SW 1271 (cell line): ENCODE results near the gene ASPG.

Source experiments
- DNase-seq, 2 experiments: peaks; one replicate each; lab custom pipeline; 2025; lab: John Stamatoyannopoulos, UW

ASPG gene

DNA sequence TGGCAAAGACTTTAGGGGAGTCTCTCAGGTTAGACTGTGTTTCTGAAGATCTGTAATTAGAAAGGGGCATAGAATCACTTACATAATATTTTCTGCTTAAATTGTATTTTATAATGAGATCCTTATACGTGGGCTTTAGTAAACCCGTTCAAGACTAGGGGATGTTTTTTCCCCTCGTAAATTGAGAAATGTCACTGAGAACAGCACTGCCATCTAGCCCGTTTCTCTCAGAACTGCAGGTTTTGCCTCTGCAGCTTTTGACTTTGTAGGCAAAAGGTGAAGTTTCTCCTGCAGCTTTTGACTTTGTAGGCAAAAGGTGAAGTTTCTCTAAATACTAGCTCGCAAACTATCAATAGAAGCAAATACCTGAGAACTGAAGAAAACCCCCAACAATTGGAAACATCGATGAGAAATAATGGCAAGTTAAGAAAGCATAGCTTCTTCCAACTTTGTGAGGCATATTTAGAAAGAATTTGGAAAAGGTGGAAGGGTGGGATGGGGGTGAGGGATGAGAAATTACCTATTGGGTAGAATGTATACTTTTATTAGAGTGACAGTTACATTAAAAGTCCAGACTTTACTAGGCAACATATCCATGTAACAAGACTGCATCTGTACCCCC lies 9.9 kb upstream of the ASPG start:
- DNase-seq = no peak

DNA sequence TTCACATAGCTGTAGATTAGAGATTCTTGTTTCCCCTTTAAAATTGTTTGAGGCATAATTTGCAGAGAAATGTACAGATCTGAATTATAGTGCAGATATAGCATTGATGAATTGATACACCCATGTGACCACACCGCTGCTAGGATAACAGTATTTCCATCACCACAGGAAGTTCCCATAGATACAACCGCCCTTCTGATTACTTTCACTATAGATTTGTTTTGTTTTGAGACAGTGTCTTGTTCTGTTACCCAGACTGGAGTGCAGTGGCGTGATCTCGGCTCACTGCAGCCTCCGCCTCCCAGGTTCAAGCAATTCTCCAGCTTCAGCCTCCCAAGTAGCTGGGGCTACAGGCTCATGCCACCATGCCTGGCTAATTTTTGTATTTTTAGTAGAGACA lies 8.8 kb upstream of the ASPG start:
- DNase-seq = no peak

GRCh38 chr14:104078031-104078455 lies 7.5 kb upstream of the ASPG start:
- peak; percentile 73 to 91 for DNase-seq

DNA sequence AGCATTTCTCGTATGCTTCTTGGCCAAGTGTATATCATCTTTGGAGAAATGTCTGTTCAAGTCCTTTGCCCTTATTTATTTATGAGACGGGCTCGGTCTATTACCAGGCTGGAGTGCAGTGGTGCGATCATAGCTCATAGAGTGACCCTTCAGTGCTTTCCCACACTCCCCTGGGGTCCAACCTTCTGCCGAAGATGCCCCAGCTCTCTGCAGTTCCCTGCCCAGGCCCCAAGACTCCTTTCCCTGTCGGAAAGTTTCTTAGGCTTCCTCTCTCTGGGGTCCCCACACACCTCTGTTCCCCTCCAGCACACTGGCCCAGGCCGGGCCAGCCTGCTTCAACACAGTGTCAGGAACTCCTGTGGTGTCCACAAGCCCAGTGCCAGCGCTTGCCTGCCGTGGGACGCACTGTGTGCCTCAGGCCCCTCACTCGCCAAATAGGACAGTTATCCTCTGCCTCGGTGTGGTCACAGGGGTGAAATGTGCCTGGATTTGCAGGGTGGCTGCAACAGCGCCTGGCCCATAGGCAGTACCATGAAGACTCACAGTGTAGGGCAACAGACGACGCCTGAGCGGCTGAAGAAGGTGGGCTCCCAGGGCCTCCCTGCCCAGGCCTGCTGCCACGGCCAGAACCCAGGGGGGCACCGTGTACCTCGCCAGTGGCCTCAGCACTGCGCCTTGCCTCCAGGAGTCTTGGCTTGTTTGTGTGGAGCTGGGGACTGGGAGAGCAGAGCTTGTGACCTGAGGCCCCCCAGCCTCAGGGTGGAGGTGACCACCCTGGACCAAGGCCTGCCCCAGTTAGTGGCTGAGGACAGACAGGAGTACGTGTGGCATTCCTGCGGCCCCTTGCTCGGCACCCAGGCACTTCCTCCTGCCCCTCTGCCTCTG lies 4.9 kb upstream of the ASPG start:
- no peak for DNase-seq

- DNase-seq = no peak
These were observed 4.2 kb upstream of the ASPG start for GRCh38 chr14:104081261-104081835.

- no peak for DNase-seq
These were observed 3.5 kb upstream of the ASPG start for GRCh38 chr14:104081951-104082464.

DNA sequence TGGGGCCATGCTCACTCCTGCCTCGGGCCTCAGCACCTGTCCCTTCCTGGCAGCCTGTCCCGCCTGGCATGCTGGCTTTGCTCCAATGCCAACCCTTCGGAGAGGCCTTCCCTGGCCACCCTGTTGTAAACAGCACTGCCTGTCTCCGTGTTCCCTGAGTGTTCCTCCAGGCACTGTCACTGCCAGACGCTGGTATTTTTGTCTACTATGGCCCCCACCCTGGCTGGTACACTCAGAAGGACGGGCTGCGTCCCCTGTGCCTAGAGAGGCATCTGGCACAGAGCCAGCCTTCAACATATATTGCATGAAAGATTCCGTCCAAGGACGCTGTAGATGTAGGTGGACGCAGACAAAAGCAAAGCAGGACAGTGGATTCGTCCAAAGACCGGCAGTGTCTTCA lies 2.7 kb upstream of the ASPG start:
- no peak for DNase-seq

- no peak for DNase-seq
These were observed 1.1 kb upstream of the ASPG start for GRCh38 chr14:104084251-104085002.

GRCh38 chr14:104085889-104086201 lies 345 bp downstream of the ASPG start:
- no peak for DNase-seq

DNA sequence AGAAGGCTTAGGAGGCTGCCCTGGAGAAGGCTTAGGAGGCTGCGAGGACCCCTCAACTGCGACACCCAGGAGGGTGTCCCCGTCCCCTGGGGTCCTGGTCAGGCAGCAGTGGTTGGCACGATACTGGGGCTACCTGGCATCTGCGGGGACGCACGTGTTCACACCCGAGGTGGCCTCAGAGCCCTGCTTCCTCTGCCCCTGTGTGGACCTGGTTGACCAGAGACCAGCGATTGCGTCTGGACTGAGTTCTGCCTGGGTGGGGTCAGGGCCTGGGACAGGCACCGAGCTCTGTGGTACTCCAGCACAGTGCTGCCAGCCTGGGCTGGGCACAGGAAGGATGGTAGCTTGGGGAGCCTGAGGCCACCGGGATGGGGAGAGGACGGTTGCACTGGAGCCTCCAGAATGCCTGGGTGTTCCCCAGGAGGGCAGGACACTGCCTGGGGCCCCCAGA lies 735 bp downstream of the ASPG start:
- DNase-seq = no peak

DNA sequence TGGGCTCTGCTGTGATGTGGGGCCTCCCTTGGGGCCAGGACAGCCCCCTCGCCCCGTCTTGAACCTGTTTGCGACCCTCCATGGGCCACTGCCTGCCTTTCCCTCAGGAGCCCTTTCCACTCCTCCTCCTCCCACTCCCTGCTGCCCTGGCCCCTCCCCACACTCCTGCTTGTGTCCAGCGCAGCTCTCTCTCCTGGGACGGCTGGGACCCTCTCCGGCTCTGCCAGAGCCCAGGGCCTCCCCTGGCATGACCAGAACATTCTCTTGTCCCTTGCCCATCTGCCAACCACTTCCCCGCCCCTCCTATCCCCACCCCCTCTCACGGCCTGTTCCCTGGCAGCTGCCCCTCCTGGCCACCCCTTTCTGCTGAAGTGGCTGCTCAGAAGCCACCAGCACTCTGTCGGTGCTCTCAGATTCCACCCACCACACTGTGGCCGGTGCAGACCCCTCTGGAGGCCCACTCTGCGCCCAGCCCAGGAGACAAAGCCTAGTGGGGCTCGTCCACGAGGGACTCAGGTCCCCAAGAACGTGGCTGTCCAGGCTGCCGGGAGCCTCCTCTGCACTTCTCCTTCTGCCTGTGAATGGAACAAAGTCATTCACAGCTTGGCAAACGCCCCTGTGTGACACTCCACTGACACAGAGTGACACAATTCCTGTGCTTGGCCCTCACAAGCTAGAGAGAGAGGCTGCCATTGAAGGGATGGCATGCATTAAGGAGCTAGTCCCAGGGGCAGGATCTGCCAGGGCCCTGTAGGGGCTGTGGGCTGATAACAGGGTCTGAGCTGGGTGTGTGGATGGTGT lies 1.4 kb downstream of the ASPG start:
- no peak for DNase-seq

GRCh38 chr14:104087505-104087904 lies 2.0 kb downstream of the ASPG start:
- no peak for DNase-seq

DNA sequence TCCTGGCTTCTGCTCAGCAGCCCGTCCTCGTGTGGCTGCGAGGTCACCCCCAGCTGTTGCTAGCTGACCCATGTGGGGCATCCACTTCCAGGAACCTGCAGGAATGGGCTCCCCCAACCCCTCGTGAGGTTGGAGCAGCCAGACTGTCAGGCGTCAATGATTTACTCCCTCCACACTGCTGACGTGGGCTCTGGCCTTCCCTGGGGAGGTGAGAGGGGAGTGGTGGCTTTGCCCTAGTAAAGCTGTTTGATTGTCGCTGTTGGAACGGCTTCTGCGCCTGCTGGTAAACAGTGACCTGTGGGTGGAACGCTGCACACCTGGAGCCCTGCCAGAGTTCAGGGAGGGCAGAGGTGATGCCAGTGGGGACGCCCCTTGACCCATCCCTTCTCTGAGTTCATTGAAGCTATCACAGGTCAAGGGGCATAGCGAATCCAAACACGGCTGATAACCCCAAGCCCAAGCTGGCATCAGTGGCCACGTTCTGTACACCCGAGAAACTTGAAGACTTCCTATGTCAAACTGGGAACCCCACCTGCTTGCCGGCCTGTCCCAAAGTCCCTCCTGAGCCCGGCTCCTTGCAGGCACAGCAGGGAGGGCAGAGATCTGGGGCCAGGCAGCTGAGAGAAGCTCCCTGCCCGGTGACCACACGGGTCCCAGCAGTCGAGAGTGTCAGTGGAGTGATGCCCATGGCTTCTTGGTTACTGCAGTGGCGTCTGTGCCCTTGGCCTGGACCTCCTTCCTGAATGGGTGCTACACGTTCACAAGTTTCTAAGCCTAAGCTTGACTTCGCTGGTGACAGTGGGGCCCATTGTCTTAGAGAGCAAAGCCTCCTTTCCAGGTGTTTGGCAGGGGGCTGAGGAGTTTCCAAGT lies 2.7 kb downstream of the ASPG start:
- no peak for DNase-seq

DNA sequence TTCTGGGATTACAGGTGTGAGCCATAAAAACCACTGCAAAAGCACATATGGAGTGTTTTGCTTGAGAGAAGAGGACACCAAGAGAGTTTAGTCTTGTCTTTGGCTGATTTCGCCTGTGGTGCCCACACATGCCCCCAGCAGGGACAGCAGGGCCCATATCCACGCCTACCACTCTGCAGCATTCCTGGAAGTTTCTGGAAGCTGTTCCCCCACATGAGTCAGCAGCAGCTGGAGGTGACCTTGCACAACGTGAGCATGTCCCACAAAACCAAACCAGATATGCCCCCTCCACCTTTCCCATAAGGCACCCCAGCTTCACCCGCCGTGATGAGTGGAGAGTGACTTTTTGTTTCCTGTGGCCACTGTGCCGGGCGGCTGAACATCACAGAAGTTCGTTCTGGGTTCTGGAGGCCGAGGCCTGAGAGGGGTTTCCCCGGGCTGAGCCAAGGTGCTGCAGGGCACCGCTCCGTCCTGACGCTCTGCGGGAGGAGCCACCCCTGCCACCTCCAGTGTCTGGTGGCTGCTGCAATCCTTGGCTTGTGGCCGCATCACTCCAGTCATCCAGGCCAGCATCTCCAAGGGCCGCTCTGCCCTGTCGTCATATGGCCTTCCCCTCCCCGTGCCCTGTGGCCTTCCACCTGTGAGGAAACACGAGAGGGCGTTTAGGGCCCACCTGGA lies 4.7 kb downstream of the ASPG start:
- no peak for DNase-seq

- no peak for DNase-seq
These were observed 5.8 kb downstream of the ASPG start for GRCh38 chr14:104091061-104091926.

DNA sequence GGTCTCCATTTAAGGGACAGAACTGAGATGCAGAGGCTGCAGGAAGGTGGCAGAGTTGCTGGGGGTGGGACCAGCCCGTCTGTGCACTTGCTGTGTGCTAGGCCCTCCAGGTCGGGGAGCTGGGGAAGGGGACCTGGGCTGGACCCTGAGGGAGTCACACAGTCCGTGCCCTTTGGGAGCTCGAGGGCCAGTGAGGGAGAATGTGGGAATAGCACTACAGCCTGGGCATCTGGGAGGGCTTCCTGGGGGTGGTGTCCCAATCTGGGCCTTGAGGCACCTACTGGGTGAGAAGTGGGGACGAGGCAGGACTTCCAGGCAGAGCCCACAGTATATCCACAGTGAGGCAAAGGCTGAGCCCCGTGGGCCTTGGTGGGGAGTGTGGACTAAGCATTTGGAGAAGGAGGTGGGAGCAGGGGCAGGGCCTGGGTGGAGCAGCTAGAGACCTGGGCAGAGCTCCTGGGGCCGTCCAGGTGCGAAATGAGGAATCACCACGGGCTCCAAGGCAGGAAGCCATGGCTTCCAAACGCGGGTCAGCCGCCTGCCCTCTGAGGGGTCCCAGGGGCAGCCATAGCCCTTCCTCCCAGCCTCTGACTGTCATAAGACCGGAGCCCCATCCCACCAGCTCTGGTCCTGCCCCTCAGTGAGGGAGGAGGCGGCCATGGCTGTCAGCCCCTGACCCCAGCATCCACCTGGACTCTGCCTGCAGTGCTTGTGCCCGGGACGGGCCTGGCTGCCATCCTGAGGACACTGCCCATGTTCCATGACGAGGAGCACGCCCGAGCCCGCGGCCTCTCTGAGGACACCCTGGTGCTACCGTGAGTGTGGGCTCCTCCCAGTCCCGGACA lies 6.6 kb downstream of the ASPG start:
- DNase-seq = no peak

DNA sequence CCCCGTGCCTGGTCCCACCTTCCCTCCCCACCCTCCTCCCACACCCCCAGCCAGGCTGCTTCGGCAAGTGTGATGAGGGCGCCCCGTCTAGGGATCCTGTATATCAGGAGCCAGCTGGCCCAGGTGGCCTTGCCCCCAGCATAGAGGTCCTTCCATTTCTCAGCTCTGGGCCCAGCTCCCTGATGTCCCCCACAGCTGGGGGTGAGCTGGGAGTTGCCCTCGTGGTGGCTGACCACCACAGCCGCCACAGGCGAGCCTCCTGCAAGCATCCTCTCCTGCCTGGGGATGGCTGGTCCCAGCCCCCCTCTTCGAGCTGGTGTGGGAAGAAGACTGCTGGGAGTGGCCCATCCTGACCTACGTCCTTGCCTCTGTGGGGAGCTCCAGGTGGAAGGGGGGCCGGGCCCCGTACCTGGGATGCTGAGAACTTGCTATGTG lies 7.4 kb downstream of the ASPG start:
- no peak for DNase-seq
